Heart left ventricle (tissue), 13 donors: ENCODE data around the gene ECPAS.

Source experiments
- POLR2A ChIP-seq, 2 donors: fragments of 450-650 bp; IDR thresholded peaks; one replicate each; pipeline ENCODE4 v1.6.1; 2017; ENCODE audit warnings: antibody characterized with exemption in 2 of 2, mild to moderate bottlenecking in 2 of 2, moderate library complexity in 2 of 2
- TF ChIP-seq, protein P1 (sequence below), 12 donors: fragments of 200-600 bp; sonication (generic) in 4 of 12; IDR thresholded peaks; one replicate each; pipeline versions ENCODE4 v1.5.0 to v1.8.0; 2018 to 2022; ENCODE audit warnings: antibody characterized with exemption in 12 of 12, mild to moderate bottlenecking in 5 of 12
- donor health status: ischemic (EF 13 %, LVEDD 7.1; RV severe dilation, severe dysfunction).
- donor health status: DM: no; HTN: yes; CAD: no.
- donor health status: DM: no; HTN: no; CAD: no.
- donor health status: ischemic (EF 25% LVEDD 6.9; RV normal size, moderate dysfunction).
- donor health status: ischemic (EF 25% LVEDD 5.7; RV mildly dilated, moderate dysfunction).
- donor health status: ischemic (EF 35%, LVEDD 5.7; RV mildly dilated, moderate dysfunction).
- donor health status: nonischemic (EF 11% LVEDD 7.7; RV severe dilation, severe dysfunction).
- donor health status: DM: yes; HTN: yes; CAD: no.
- donor health status: PGD.
- donor health status: ischemic (EF 29% LVEDD 5.4; RV normal size, mild dysfunction).
- donor health status: nonischemic (EF 23%, LVEDD 6.1; RV moderate dilation, normal function).

DNA sequence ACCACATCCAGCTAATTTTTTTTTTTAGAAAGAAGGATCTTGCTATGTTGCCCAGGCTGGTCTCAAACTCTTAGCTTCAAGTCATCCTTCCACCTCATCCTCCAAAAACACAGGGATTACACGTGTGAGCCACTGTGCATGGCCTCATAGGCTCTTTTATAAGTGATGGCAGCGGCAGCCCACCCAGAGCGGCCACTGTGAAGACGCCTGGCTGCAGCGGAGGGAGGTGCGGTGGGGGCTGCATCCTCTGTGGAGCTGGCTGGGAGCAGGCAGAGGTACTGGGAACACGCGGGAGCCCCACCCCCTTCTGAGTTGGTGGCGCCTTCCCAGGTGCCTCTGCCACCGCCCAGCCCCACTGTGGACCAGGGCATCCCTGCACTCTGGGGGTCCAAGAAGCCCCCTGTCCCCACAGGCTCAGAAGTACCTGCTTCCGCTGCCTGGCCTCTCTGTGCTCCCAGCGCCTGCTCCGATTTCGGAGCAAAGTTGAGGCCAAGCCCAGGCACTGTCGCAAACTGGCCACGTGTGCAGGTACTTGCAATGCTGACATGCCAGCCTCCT, 16.9 kb upstream of the ECPAS start:
- TF ChIP-seq, protein P1, sequence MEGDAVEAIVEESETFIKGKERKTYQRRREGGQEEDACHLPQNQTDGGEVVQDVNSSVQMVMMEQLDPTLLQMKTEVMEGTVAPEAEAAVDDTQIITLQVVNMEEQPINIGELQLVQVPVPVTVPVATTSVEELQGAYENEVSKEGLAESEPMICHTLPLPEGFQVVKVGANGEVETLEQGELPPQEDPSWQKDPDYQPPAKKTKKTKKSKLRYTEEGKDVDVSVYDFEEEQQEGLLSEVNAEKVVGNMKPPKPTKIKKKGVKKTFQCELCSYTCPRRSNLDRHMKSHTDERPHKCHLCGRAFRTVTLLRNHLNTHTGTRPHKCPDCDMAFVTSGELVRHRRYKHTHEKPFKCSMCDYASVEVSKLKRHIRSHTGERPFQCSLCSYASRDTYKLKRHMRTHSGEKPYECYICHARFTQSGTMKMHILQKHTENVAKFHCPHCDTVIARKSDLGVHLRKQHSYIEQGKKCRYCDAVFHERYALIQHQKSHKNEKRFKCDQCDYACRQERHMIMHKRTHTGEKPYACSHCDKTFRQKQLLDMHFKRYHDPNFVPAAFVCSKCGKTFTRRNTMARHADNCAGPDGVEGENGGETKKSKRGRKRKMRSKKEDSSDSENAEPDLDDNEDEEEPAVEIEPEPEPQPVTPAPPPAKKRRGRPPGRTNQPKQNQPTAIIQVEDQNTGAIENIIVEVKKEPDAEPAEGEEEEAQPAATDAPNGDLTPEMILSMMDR (IDR thresholded peaks at IDR 0.05) = no peak
- TF ChIP-seq POLR2A (IDR thresholded peaks at IDR 0.05) = no peak
